Sciatic nerve (tissue), 2 donors: ENCODE data around the gene ZDHHC11B. TPM values are rescaled to one million over a fixed set of nuclear protein-coding genes. Genes with fewer than 3 reads are reported as not detected.
"Not testable (repeated sequence)": the region's sequence is repeated elsewhere in the genome, so short reads cannot be mapped to it uniquely, and the experiment has no call there.

Experiments
- ATAC-seq: fragments of 200-7000 bp; cut with Tn5 transposase; one replicate; pipeline ENCODE4 v1.9.1; 2020; ENCODE audit warnings: mild to moderate bottlenecking, moderate library complexity
- DNase-seq: peaks from one replicate; pipeline ENCODE4 v3.0.0-alpha.2; 2020; ENCODE audit warnings: low spot score
- intact Hi-C: fragments of 100-400 bp; cut with DNase I; formaldehyde crosslinking; loops from one replicate; pipeline ENCODE4 v1.14.2; 2022
- total RNA-seq: library from RNA; stranded (reverse); fragmentation: NEBNext Ultra II Directional; extraction: Animal tissue kit (Norgen Biotek cat#: 25700); gene quantifications from one replicate; pipeline ENCODE4 v1.2.1, GENCODE V29; 2021
- donor health status: DM: no; HTN: no; CAD: no.
- donor health status: DM: no; HTN: no; CAD: no.

The ZDHHC11B gene
- total RNA-seq, 1 donor from 2014 or later, result 1.9 TPM

GRCh38 chr5:682651-683358 is 101.7 kb downstream of the ZDHHC11B start:
- intact Hi-C loops, DNase-seq, ATAC-seq: not testable (repeated sequence)

- DNase-seq, intact Hi-C loops, ATAC-seq: not testable (repeated sequence)
These were observed 102.3 kb downstream of the ZDHHC11B start for GRCh38 chr5:682216-682615.

GRCh38 chr5:681317-682191 is 103.0 kb downstream of the ZDHHC11B start:
- intact Hi-C loops, ATAC-seq: not testable (repeated sequence)
- DNase-seq, result peak; percentile 50

GRCh38 chr5:680836-681235 is 103.7 kb downstream of the ZDHHC11B start:
- DNase-seq, intact Hi-C loops, ATAC-seq: not testable (repeated sequence)

- intact Hi-C loops, ATAC-seq, DNase-seq: not testable (repeated sequence)
These were observed 104.3 kb downstream of the ZDHHC11B start for GRCh38 chr5:680118-680795.

GRCh38 chr5:679166-679895 is 105.2 kb downstream of the ZDHHC11B start:
- intact Hi-C loops, ATAC-seq: not testable (repeated sequence)
- DNase-seq, result peak; percentile 49

GRCh38 chr5:678521-678920 is 106.0 kb downstream of the ZDHHC11B start:
- peak; percentile 45 for DNase-seq
- intact Hi-C loops, ATAC-seq: not testable (repeated sequence)

- intact Hi-C loops, result no loop called here
- ATAC-seq (no peak), DNase-seq (peak; percentile 52)
These were observed 107.1 kb downstream of the ZDHHC11B start for GRCh38 chr5:677131-678101.

- DNase-seq, result peak; percentile 35
- intact Hi-C loops, result no loop called here
These were observed 107.8 kb downstream of the ZDHHC11B start for GRCh38 chr5:676699-677076.

GRCh38 chr5:675871-676698 is 108.4 kb downstream of the ZDHHC11B start:
- ATAC-seq (no peak), DNase-seq (peak; percentile 53)
- intact Hi-C loops, result no loop called here

More at GRCh38 chr5:676699-677076, 107.8 kb downstream of the ZDHHC11B start:
- ATAC-seq, result no peak

- intact Hi-C loops, result no loop called here
- no peak for ATAC-seq
- peak; percentile 46 for DNase-seq
These were observed 109.2 kb downstream of the ZDHHC11B start for GRCh38 chr5:675111-675870.

- DNase-seq (no peak), ATAC-seq (no peak)
- intact Hi-C loops, result loop anchor here (5.0 kb wide), 1 partner anchor 228 kb away; no protein-coding TSS in a partner anchor
These were observed 109.9 kb downstream of the ZDHHC11B start for GRCh38 chr5:674630-675011.

- ATAC-seq (no peak), DNase-seq (peak; percentile 51)
- intact Hi-C loops, result loop anchor here (5.0 kb wide), 1 partner anchor 228 kb away; no protein-coding TSS in a partner anchor
These were observed 110.5 kb downstream of the ZDHHC11B start for GRCh38 chr5:673831-674629.

GRCh38 chr5:673161-673830 is 111.2 kb downstream of the ZDHHC11B start:
- DNase-seq, result peak; percentile 49
- no peak for ATAC-seq
- intact Hi-C loops, result loop anchor here (5.0 kb wide), 1 partner anchor 229 kb away; no protein-coding TSS in a partner anchor
